CD4-positive, alpha-beta T cell treated with Interleukin-2 at 100 ng/mL for 4 hours (primary cell): ENCODE results near the gene EMC6.
A peak's percentile ranks its signal among the peaks of the same experiment; 100 is the strongest.

ENCODE experiments used
- DNase-seq: peaks from one replicate; pipeline ENCODE4 v3.0.0-alpha.2; 2020; ENCODE audit warnings: low spot score

The EMC6 gene

GRCh38 chr17:3668279-3669084, at the start of gene EMC6, which contains the start of gene TAX1BP3:
EMC6 (plus strand) TSS chr17:3668812; CDS start chr17:3669147, 335 bp downstream.
TAX1BP3 (minus strand) TSS chr17:3668578; CDS start chr17:3668526, 52 bp downstream.
- peak; percentile 98 for DNase-seq

GRCh38 chr17:3621146-3621720, 47.4 kb upstream of the EMC6 start:
- DNase-seq, result no peak

GRCh38 chr17:3622977-3623594, 45.5 kb upstream of the EMC6 start:
- DNase-seq, result no peak

- no peak for DNase-seq
Observed at GRCh38 chr17:3626831-3627768, 41.5 kb upstream of the EMC6 start.

GRCh38 chr17:3627769-3628167, 40.8 kb upstream of the EMC6 start:
- DNase-seq, result no peak

GRCh38 chr17:3630781-3631180, 37.8 kb upstream of the EMC6 start:
- no peak for DNase-seq

- DNase-seq, result no peak
Observed at GRCh38 chr17:3632287-3632686, 36.3 kb upstream of the EMC6 start.

- no peak for DNase-seq
Observed at GRCh38 chr17:3635474-3636153, 33.0 kb upstream of the EMC6 start.

- DNase-seq, result peak; percentile 95
Observed at GRCh38 chr17:3636154-3636907, 32.3 kb upstream of the EMC6 start, which contains the start of the genes CTNS and SHPK. CTNS (plus strand) TSS chr17:3636760; CDS start chr17:3640207, 3,447 bp downstream. SHPK (minus strand) TSS chr17:3636250; CDS start chr17:3636219, 31 bp downstream.

GRCh38 chr17:3636908-3637373, 31.7 kb upstream of the EMC6 start:
- DNase-seq, result no peak

GRCh38 chr17:3639981-3640596, 28.5 kb upstream of the EMC6 start:
- no peak for DNase-seq

- DNase-seq, result no peak
Observed at GRCh38 chr17:3641014-3641413, 27.6 kb upstream of the EMC6 start.

GRCh38 chr17:3641717-3642486, 26.7 kb upstream of the EMC6 start:
- no peak for DNase-seq

GRCh38 chr17:3643889-3644349, 24.7 kb upstream of the EMC6 start:
- DNase-seq, result no peak

GRCh38 chr17:3645310-3645709, 23.3 kb upstream of the EMC6 start:
- no peak for DNase-seq

- DNase-seq, result no peak
Observed at GRCh38 chr17:3647251-3647650, 21.4 kb upstream of the EMC6 start.

GRCh38 chr17:3647769-3648555, 20.6 kb upstream of the EMC6 start:
- DNase-seq, result peak; percentile 15

- DNase-seq, result no peak
Observed at GRCh38 chr17:3655766-3656165, 12.8 kb upstream of the EMC6 start.
